Peyer's patch (tissue), 4 donors: Measurements from ENCODE around the gene RUVBL1.

Experiments used
- CTCF ChIP-seq, 6 experiments: fragments of 450-650 bp in 4 of 6; fragments of 200-600 bp in 2 of 6; sonication (generic) in 1 of 6; IDR thresholded peaks; one replicate each; pipeline ENCODE4 v1.5.1; 2017 to 2019; ENCODE audit warnings: antibody characterized with exemption in 6 of 6, mild to moderate bottlenecking in 3 of 6, moderate library complexity in 1 of 6
- POLR2A ChIP-seq, 2 donors: fragments of 450-650 bp; IDR thresholded peaks; one replicate each; pipeline ENCODE4 v1.5.1; 2017; ENCODE audit warnings: antibody characterized with exemption in 2 of 2, mild to moderate bottlenecking in 2 of 2, moderate library complexity in 2 of 2

GRCh38 chr3:128146201-128146600 lies 22.6 kb upstream of the RUVBL1 start:
- TF ChIP-seq CTCF (IDR thresholded peaks at IDR 0.05) (no peak), POLR2A (IDR thresholded peaks at IDR 0.05) (no peak)
